ENCODE data around the gene SAMD14. TPM values are rescaled to one million over a fixed set of nuclear protein-coding genes. Genes with fewer than 3 reads are reported as not detected.
A peak's percentile ranks its signal among the peaks of the same experiment; 100 is the strongest.

Gene SAMD14
- total and polyA plus RNA-seq, 10 of the 15 experiments (the other 5 are each of a cell fraction or from before 2014, with no cell fraction given): 0.06 to 1.7 (median 0.25) TPM; not detected in 3

GRCh38 chr17:50094243-50094752, 35.7 kb downstream of the SAMD14 start:
- peak overlapping the region; percentile 14; the same call in 1 of the 2 replicates for H3K27ac ChIP-seq (ENCODE audit: control insufficient read depth, insufficient read depth)
- peak overlapping the region; percentile 100 for H3K4me2 ChIP-seq (ENCODE audit: control insufficient read depth, insufficient read depth)
- no peaks in the 10 kb centered on the region for H3K9me3 ChIP-seq (replicated peaks; ENCODE audit: control insufficient read depth, insufficient read depth, low read length)
- no peaks in the 10 kb centered on the region for H4K20me1 ChIP-seq (ENCODE audit: control insufficient read depth, insufficient read depth)
- intact Hi-C loops (cut with micrococcal nuclease; ENCODE audit: unreplicated experiment) (loop anchor here (1.0 to 2.0 kb wide), 3 partner anchors 37 to 203 kb away; partner anchors contain the start of gene ITGA3), in situ Hi-C loops (cut with MboI) (loop anchor here (5.0 kb wide), 1 partner anchor 67 kb away; no protein-coding TSS in a partner anchor)
- 1% methylated on average over 21 of the region's 21 CpGs for WGBS (ENCODE audit: insufficient coverage, insufficient replicate concordance, low lambda C conversion rate, missing lambda C conversion rate)
- peak overlapping the region; percentile 98 for H2AFZ ChIP-seq (ENCODE audit: control insufficient read depth, low read depth, low read length)
- SMC1A ChIA-PET (ENCODE audit: uncharacterized antibody, unreplicated experiment): interaction anchor here (0.6 to 3.7 kb wide), 29 partner anchors 9 to 528 kb away, joined by 3 to 23 read pairs (median 6); partner anchors contain the start of genes ITGA3, PPP1R9B and SGCA
- peaks cover 17% of the 10 kb centered on the region for H3K4me1 ChIP-seq (ENCODE audit: control insufficient read depth, insufficient read depth, low read length)
- RAD21 ChIA-PET (ENCODE audit: unreplicated experiment): interaction anchor here (0.7 to 2.5 kb wide), 17 partner anchors 9 to 238 kb away, joined by 3 to 17 read pairs (median 5); partner anchors contain the start of gene COL1A1
- no peaks in the 10 kb centered on the region for H3K79me2 ChIP-seq (ENCODE audit: control insufficient read depth, insufficient read depth, low read length)
- peak overlapping the region; percentile 71 for H3K4me3 ChIP-seq
- no TSS peak for BruUV-seq (replicated peaks)
- peak; percentile 97 for FAIRE-seq
- POLR2A ChIA-PET: interaction anchor here (0.5 to 1.5 kb wide), 8 partner anchors 37 to 345 kb away, joined by 3 to 5 read pairs (median 4); partner anchors contain the start of gene SGCA
- TF ChIP-seq SRF (IDR thresholded peaks at IDR 0.05; ENCODE audit: low read depth in 2 of 2, low read length in 2 of 2): no peak
- TF ChIP-seq PML (IDR thresholded peaks at IDR 0.05; ENCODE audit: low read length): no peak
- peak; percentile 51 for TF ChIP-seq RAD21 (IDR thresholded peaks at IDR 0.05; ENCODE audit: insufficient read depth, low read depth, low read length)
- peak; percentile 66 for TF ChIP-seq RELA (IDR thresholded peaks at IDR 0.05; ENCODE audit: borderline replicate concordance, partially characterized antibody)
- TF ChIP-seq YY1 (IDR thresholded peaks at IDR 0.05; ENCODE audit: low read depth, low read length): peak; percentile 59; the same call in 1 of the 2 replicates
- TF ChIP-seq E2F8 (IDR thresholded peaks at IDR 0.05; ENCODE audit: low read depth, partially characterized antibody): peak; percentile 52
- peak; percentile 52 to 60; a peak in 1 of 4 replicates for TF ChIP-seq IKZF2 (IDR thresholded peaks at IDR 0.05)
- peak; percentile 79 to 93 (median 88) for TF ChIP-seq CTCF (IDR thresholded peaks at IDR 0.05 in 2 of 3, conservative IDR thresholded peaks at IDR 0.05 in 1 of 3; ENCODE audit: control insufficient read depth in 2 of 3, extremely low read depth in 1 of 3, insufficient read depth in 1 of 3, low read depth in 3 of 3, low read length in 3 of 3)
- TF ChIP-seq EED (IDR thresholded peaks at IDR 0.05; ENCODE audit: low read depth): 0 out of 2 replicates have a peak, but pooled peaks have one; percentile 11
- peak; percentile 48; the same call in 1 of the 2 replicates for TF ChIP-seq RUNX3 (IDR thresholded peaks at IDR 0.05; ENCODE audit: low read length)
- peak; percentile 21 for TF ChIP-seq SP1 (IDR thresholded peaks at IDR 0.05; ENCODE audit: low read depth, low read length)
- peak; percentile 61; the same call in 1 of the 2 replicates for TF ChIP-seq IKZF1 (conservative IDR thresholded peaks at IDR 0.05)
- TF ChIP-seq CBX3 (IDR thresholded peaks at IDR 0.05; ENCODE audit: borderline replicate concordance, low read depth): no peak
- 0 out of 2 replicates have a peak, but pooled peaks have one; percentile 4 for TF ChIP-seq FOXM1 (IDR thresholded peaks at IDR 0.05; ENCODE audit: low read depth, low read length)
- TF ChIP-seq SMARCA5 (IDR thresholded peaks at IDR 0.05): peak; percentile 48; the same call in 1 of the 2 replicates
- TF ChIP-seq SMC3 (IDR thresholded peaks at IDR 0.05; ENCODE audit: borderline replicate concordance, low read length): peak; percentile 62
- no peaks in the 10 kb centered on the region for H3K27me3 ChIP-seq (replicated peaks in 1 of 2; ENCODE audit: control insufficient read depth in 2 of 2, insufficient read depth in 2 of 2, low read length in 1 of 2)
- DNase-seq (ENCODE audit: low read depth, low spot score): peak; percentile 41
- H3K9ac ChIP-seq (ENCODE audit: control insufficient read depth, insufficient read depth, low read length): peak overlapping the region; percentile 52
- CTCF ChIA-PET: interaction anchor here (0.6 to 5.7 kb wide), 84 partner anchors 8 to 902 kb away, joined by 3 to 64 read pairs (median 5); partner anchors contain the start of genes COL1A1, ITGA3, LRRC59 and PPP1R9B
- no peaks in the 10 kb centered on the region for H3K36me3 ChIP-seq (ENCODE audit: control insufficient read depth in 2 of 2, insufficient read depth in 2 of 2, low read length in 1 of 2)
- peak; percentile 78 for ATAC-seq

All from GM12878 (cell line).